KOPT-K1 (cell line): ENCODE data around the gene IL21R.

Experiments used
- H3K27ac ChIP-seq: fragments of 200-600 bp; sonication (generic); 2 replicates; pipeline ENCODE4 v1.5.1; 2016; ENCODE audit warnings: antibody characterized with exemption, mild to moderate bottlenecking, low read depth, low read length; ENCODE audit not compliant: poor library complexity, severe bottlenecking
- H3K36me3 ChIP-seq: fragments of 200-600 bp; sonication (generic); 2 replicates; pipeline ENCODE4 v1.5.1; 2017; ENCODE audit warnings: antibody characterized with exemption, mild to moderate bottlenecking, low read length, moderate library complexity; ENCODE audit not compliant: insufficient read depth
- H3K9me3 ChIP-seq: fragments of 200-600 bp; sonication (generic); 2 replicates; pipeline ENCODE4 v1.5.1; 2017; ENCODE audit warnings: antibody characterized with exemption, low read length, mild to moderate bottlenecking; ENCODE audit not compliant: insufficient read depth, poor library complexity, severe bottlenecking

Gene IL21R

DNA sequence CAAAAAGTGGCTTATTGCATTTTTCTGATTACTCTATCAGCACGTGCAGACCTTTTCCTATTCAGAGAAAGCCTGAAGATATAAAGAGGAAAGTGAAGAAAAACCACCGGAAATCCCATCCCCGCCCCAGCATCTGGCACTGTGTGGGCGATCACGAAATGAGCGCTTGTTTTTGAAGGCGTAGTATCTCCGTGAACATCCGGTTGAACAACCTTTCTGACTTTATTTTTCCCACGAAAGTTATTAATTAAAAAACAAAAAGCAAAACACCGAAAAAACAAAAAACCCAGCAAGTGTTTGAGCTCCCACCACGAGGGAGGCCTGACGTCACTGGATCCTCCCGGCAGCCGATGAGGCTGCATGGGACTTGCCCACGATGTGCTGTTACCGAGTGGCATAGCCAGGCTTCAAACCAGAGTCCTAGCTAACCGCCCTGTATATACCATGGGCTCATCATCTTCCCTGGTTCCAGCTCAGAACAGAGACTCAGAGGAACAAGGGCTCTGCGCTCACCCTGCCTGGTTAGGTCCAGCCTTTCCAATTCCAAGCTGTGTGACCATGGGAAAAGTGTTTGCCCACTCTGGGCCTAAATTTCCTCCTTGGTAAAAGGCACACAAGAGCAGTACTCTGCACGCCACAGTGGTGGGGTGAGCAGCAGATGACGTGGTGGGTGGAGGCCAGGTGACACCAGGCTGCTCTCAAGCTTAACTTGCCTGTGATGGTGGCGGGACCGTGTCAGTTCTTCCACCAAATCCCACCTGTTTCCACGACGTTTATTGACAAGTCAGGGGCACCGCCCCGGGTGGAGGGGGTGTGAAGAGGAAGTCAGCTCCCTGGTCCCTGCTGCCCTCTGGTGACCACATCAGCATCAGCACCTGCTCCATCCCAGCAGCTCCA is 34.3 kb upstream of the IL21R start:
- Histone ChIP-seq H3K36me3 (peaks cover 15% of the 10 kb centered on the region; the same call in 1 of the 2 replicates), H3K27ac (peak overlapping the region; percentile 97), H3K9me3 (peaks cover 18% of the 10 kb centered on the region)

DNA sequence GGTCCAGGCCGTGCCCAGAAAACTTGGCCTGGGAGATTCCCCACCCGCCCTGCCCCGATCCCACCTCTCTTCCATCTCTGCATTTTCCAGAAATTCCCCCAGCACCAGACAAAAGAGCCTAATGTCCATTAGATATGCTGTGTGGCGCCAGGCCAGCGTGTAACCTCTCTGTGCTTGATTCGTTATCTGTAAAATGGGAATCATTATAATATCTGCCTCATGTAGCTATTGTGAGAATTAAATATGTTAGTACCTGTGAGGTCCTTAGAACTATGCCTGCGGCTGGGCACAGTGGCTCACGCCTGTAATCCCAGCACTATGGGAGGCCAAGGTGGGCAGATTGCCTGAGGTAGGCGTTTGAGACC is 33.6 kb upstream of the IL21R start:
- peaks cover 9% of the 10 kb centered on the region; the same call in 1 of the 2 replicates for H3K36me3 ChIP-seq
- H3K9me3 ChIP-seq, result peaks cover 18% of the 10 kb centered on the region
- H3K27ac ChIP-seq, result peak overlapping the region; percentile 97

DNA sequence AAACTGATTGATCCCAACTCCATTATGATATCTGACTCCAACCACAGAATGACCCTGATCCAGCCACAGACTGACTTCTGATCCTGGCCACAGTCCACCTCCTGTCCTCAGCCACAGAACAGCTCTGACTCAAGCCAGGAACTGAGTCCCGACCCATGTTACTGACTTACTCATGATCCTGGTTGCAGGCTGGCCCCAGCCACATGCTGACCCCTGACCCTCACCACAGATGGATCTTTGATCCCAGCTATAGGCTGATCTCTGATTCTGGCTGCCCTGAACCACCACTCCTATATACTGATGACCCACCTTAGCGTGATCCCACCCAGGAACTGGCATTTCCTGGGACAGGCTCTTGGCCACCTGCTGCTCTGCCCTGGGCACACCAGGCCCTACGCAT is 32.2 kb upstream of the IL21R start:
- Histone ChIP-seq H3K27ac (no peak overlapping the region), H3K9me3 (peaks cover 18% of the 10 kb centered on the region), H3K36me3 (no peaks in the 10 kb centered on the region)

DNA sequence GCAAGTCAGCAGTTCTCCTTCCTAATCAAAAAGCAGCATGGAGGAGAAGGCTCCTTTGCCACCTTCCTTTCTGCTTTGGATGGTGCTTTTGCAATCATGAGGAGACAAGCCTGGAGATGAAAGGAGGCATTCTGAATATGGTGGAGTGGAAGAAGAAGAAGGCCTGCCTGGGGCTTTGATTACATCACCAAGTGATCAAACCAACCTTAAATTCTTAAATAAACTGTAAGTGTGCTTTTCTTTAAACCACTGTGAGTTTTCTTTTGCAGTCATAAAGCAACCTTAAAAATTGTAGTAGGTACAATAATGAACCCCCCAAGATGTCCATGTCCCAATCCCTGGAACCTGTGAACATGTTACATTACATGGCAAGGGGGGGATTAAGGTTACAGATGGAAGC is 31.7 kb upstream of the IL21R start:
- H3K9me3 ChIP-seq, result peaks cover 18% of the 10 kb centered on the region
- no peaks in the 10 kb centered on the region for H3K36me3 ChIP-seq
- H3K27ac ChIP-seq, result no peak overlapping the region

DNA sequence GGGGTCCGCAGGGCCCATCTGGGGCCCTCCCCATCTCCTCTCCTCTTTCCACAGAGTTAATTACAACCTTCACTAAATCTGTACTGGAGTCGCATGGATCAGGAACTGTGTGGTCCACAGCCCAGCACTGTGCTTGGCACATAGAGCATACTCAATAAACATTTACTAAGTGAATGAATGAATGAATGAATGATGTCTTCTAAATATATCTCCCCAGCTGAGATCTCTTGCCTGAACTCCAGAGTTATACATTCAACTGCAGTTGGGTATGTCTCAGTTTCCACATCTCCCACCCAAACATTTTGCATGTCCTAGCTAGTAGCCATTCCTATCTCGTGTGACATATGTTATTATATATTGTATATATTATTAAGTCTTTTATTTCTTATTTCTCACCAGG is 28.7 kb upstream of the IL21R start:
- Histone ChIP-seq H3K27ac (peak overlapping the region; percentile 62), H3K9me3 (peaks cover 18% of the 10 kb centered on the region), H3K36me3 (no peaks in the 10 kb centered on the region)

DNA sequence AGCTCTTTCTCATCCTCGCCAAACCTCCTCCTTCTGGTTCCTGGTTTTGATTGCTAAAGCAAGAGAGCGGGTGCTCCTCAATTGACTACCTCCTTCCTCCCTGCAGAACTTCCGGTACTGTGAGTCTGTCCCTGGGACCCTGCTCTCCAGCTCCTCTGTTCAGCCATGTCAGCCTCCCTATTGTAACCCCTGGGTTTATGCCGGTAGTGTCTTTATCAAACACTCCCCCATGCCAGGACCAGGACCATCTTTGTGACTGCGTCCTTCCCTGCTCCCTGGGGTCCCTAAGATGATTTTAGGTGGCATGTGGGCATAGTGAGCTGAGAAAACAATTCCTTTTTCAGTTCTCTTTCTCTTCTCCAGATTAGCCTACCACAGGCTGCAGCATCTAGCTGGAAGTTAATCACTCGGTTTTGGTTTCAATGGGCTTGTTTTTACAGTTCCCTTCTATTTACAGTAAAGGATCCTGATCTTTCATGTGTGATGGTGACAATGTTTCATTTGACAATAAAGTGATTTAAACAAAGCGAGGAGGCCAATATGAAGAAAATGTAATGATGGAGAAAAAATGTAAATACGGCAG is 27.7 kb upstream of the IL21R start:
- Histone ChIP-seq H3K27ac (peak overlapping the region; percentile 0), H3K36me3 (no peaks in the 10 kb centered on the region), H3K9me3 (peaks cover 17% of the 10 kb centered on the region)

DNA sequence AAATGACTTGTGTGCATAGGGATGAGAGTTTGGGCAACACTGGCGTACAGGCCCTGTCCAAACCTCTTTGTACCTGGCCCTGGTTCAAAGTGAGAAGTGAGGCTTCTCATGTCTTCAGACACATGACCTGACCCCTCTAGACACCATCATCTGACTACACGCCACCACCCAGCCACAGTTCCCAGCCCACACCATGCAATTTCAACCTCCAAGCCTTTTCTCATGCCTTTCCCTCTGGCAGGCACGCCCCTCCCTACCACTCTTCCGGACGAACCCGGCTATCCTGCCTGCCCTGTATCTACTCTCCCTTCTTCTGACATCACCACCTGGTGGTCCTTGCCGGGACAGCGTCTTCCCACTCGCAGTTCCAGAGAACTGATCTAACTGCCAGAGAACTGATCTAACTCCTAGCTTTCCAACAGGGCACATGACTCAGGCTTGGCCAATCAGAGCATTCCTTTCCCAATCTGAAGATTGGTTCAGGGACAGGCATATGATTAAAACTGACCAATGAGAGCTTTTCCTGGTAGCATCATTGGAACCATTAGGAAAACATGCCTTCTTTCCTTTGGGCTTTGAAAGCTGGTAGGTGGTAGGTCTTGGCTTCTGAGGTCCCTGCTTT is 27.1 kb upstream of the IL21R start:
- Histone ChIP-seq H3K9me3 (peaks cover 11% of the 10 kb centered on the region), H3K36me3 (no peaks in the 10 kb centered on the region), H3K27ac (peak overlapping the region; percentile 0)

DNA sequence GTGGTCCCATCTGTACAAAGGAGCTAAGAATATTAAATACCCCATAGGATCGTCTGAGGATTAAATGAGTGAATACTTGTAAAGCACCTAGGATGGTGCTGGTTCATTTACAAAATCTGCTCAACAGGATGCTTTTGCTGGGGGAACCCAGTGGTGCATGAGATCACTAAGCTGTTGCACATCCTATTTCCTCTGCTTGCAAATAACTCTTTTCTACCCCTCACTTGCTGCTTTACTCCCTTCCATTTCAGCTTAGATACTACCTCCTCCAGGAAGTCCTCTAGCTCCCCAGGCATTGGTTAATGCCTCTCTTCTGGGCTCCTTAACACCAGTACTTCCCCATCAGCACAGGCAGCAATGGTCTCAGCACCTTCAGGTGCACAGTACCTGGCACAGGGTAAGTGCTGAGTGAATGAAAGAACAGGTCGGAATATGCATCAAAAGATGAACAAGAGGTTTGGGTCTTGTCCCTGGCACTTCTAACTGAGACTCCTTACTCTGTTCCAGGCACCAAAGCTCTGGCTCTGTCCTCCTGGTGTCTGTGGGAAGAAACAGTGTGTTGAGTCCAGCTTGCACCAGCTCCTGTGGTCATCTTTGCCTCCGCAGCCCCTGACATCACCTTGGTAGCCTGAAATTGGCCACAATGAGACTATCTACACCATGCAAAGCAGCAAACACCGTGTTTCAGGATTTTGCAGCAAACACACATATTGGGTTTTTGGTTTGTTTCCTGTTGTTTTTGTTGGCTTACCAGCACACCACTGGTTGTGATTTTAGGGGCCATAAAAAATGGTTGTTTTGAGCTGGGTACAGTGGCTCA is 24.1 kb upstream of the IL21R start:
- H3K9me3 ChIP-seq, result no peaks in the 10 kb centered on the region
- no peak overlapping the region for H3K27ac ChIP-seq
- no peaks in the 10 kb centered on the region for H3K36me3 ChIP-seq

DNA sequence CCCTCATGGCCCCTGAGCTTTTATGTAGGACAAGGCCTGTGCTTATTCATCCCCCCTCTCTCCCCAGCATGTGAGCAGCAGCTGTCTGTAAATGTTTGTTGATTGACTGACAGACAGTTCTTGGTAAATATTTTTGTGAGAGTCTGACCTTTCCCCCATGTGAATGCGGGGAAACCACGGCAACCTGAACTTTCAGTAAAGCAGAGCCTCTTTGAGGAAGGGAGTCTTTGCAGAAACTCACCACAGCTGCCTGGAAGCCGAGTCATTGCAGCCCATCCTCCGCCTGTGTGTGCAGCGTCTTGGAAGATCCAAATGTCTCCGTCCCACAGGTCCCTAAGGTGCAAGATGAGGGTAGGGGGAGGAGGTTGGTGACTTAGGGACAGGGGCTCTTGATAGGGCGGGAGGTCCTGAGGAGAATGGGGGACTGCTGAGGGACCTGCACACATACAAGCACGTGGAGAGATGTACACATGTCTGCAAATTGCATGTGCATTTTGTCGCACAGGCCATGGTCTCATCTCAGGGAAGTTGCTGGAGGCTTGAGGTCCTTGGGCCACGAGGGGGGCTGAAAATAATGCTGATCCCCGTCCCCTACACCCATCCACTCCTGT is 23.0 kb upstream of the IL21R start:
- Histone ChIP-seq H3K9me3 (peaks cover 2% of the 10 kb centered on the region), H3K27ac (no peak overlapping the region), H3K36me3 (no peaks in the 10 kb centered on the region)

DNA sequence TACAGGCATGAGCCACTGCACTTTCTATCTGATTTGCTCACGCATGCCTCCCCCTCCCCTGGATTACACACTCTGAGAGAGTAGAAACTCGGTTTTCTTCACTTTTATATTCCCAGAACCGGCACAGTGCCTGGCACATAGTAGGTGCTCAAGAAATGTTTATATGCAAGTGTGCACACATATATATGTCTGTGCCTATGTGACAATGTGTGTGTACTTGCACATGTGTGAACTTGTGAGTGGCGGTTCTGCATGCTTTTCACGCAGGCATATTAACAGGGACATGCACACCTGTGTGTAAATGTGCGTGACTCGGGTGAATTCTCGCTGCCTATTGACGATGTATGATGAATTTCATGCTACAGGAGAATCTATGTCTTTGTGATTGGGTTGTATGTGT is 22.1 kb upstream of the IL21R start:
- H3K9me3 ChIP-seq, result peaks cover 8% of the 10 kb centered on the region
- H3K27ac ChIP-seq, result no peak overlapping the region
- H3K36me3 ChIP-seq, result no peaks in the 10 kb centered on the region

DNA sequence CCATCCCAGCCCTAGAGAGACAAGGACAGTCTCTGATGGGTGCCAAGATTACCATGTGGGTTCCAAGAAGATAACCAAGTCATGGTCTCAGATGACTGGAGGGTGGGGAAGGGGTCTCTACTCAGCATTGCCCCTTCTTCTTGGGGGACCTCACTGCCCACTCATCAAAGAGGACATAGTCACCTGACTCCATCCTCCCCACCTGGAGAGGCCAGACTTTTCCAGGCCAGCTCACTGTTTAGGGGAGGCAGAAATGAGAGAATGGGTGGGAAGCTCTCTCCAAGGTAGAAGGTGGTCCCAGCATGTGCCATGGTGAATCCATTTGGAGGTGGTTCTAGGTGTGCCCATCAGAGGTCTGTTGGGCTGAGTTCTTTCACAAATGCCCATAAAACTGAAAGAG is 20.7 kb upstream of the IL21R start:
- Histone ChIP-seq H3K27ac (no peak overlapping the region), H3K36me3 (no peaks in the 10 kb centered on the region), H3K9me3 (peaks cover 8% of the 10 kb centered on the region)

DNA sequence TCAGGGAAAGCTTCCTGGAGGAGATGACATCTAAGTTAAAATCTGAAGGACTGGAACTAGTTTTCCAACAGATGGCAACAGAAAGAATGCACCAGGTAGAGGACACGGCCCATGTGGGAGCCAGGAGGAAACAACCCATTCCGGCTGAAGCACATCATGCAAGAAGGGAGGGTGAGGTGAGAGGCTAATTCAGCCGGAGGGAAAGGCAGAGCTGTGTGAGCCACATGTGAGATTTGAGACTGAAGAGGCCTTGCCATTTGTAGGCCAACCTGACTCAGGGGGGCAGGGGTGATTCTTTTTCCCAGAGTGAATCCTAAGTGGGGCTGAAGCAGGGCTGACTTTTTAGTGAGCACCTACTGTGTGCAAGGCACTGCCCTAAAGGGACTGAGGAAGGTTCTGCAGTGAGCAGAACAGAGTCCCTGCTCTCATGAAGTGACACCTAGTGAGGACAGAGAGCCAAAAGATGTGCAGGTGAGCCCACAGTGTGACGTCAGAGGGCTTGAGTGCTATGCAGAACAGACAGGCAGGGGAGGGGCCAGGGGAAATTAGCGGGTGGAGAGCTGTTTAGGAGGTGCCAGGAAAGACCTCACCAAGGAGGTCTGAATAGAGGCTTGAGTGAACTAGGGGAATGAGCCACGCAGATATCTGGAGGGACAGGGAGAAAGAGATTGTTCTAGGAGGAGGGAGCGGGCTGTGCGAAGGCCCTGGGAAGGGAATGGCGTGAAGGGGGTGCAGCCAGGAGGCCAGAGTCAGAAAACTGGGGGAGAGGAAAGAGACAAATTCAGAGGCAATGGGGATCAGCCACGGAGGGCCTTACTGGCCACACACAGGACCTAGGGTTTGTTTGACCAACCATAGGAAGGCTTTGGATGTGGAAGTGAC is 19.8 kb upstream of the IL21R start:
- peaks cover 8% of the 10 kb centered on the region for H3K9me3 ChIP-seq
- no peak overlapping the region for H3K27ac ChIP-seq
- no peaks in the 10 kb centered on the region for H3K36me3 ChIP-seq

DNA sequence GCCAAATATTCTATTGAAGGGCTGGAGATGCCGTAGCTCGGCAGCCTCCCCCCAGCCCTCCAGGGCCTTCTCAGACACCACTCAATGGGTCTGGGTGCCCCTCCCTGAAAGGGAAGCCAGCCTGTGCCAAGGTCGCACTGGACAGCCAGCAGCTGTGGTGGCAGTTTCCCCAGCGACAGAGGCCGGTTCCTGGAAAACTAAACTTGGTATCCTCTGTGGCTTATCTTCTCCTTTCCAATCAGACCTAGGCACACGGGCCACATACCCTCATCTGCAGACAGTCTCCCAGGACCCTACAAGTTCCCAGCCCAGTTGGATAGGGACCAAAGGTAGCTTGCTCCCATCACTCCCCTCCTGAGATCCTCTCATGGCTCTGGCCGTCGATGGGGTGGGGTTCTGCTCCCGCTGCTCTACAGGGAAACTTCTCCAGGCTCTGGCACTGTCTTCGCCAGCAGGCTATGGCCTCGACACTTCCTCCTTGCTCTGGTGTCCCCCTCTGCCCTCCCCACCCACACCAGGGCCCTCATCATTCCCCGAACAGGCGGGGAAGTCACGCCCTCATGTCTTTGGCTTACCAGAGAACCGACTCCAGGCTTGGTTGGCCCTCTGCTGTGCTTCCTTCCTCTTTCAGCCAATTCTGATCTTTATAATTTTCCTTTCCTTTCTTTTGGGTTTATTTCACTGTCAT is 18.3 kb upstream of the IL21R start:
- Histone ChIP-seq H3K36me3 (no peaks in the 10 kb centered on the region), H3K9me3 (peaks cover 12% of the 10 kb centered on the region), H3K27ac (no peak overlapping the region)
